ENCODE measurements around the gene PSMA8.

GRCh38 chr18:26206488-26206887, 72.8 kb downstream of the PSMA8 start:
- TF ChIP-seq CTCF (conservative IDR thresholded peaks at IDR 0.05 in 1 of 2, IDR thresholded peaks at IDR 0.05 in 1 of 2; ENCODE audit: extremely low read depth in 1 of 2, insufficient read depth in 1 of 2, low read depth in 1 of 2, low read length in 2 of 2): no peak
- no peak for TF ChIP-seq EZH2 (IDR thresholded peaks at IDR 0.05; ENCODE audit: borderline replicate concordance, low read length)
